ENCODE measurements around the gene SHCBP1L. TPM values are rescaled to one million over a fixed set of nuclear protein-coding genes. Genes with fewer than 3 reads are reported as not detected.

Gene SHCBP1L
- total and polyA plus RNA-seq, 4 donors: 0.37 TPM; not detected in 3

- WGBS: 97% methylated on average over 7 of the region's 7 CpGs
- Histone ChIP-seq H3K4me1 (ENCODE audit: control insufficient read depth in 4 of 4, insufficient read depth in 4 of 4, low read length in 3 of 4) (no peaks in the 10 kb centered on the region), H3K36me3 (ENCODE audit: control insufficient read depth in 4 of 4, insufficient read depth in 3 of 4, low read depth in 1 of 4, low read length in 3 of 4) (peaks cover 24 to 97% (median 95%) of the 10 kb centered on the region in 4 donors), H3K27me3 (ENCODE audit: control insufficient read depth in 4 of 4, insufficient read depth in 4 of 4, low read length in 3 of 4) (no peaks in the 10 kb centered on the region), H3K27ac (ENCODE audit: low read depth in 1 of 2, low read length in 2 of 2) (no peak overlapping the region), H3K9ac (ENCODE audit: low read depth in 1 of 2, low read length in 2 of 2) (no peak overlapping the region), H3K9me3 (ENCODE audit: control insufficient read depth in 4 of 4, low read length in 3 of 4) (no peaks in the 10 kb centered on the region), H3K4me3 (ENCODE audit: low read depth in 1 of 3, low read length in 3 of 3) (no peak overlapping the region)
- TF ChIP-seq RAD21 (IDR thresholded peaks at IDR 0.05) (no peak), ATF3 (IDR thresholded peaks at IDR 0.05) (no peak), SP1 (IDR thresholded peaks at IDR 0.05) (no peak), YY1 (IDR thresholded peaks at IDR 0.05) (no peak), TAF1 (conservative IDR thresholded peaks at IDR 0.05) (no peak), CTCF (IDR thresholded peaks at IDR 0.05; ENCODE audit: low read depth, low read length, missing input control) (no peak), FOXA1 (IDR thresholded peaks at IDR 0.05) (no peak), HNF4G (IDR thresholded peaks at IDR 0.05) (no peak), HNF4A (conservative IDR thresholded peaks at IDR 0.05) (no peak), RXRA (IDR thresholded peaks at IDR 0.05) (no peak), MAX (IDR thresholded peaks at IDR 0.05) (no peak), GABPA (IDR thresholded peaks at IDR 0.05 in 1 of 2, conservative IDR thresholded peaks at IDR 0.05 in 1 of 2) (no peak), ZBTB33 (IDR thresholded peaks at IDR 0.05) (no peak), NR2F2 (IDR thresholded peaks at IDR 0.05) (no peak), FOXA2 (IDR thresholded peaks at IDR 0.05) (no peak), REST (IDR thresholded peaks at IDR 0.05) (no peak)
- DNase-seq (ENCODE audit: low spot score): no peak
Observed at GRCh38 chr1:182877842-182878241, 75.1 kb downstream of the SHCBP1L start.

GRCh38 chr1:182877331-182877730 lies 75.6 kb downstream of the SHCBP1L start:
- H3K9me3 ChIP-seq (ENCODE audit: control insufficient read depth in 4 of 4, low read length in 3 of 4): no peaks in the 10 kb centered on the region
- H3K4me3 ChIP-seq (ENCODE audit: low read depth in 1 of 3, low read length in 3 of 3): no peak overlapping the region
- TF ChIP-seq ATF3 (IDR thresholded peaks at IDR 0.05) (no peak), FOXA1 (IDR thresholded peaks at IDR 0.05) (no peak), RXRA (IDR thresholded peaks at IDR 0.05) (no peak), GABPA (IDR thresholded peaks at IDR 0.05 in 1 of 2, conservative IDR thresholded peaks at IDR 0.05 in 1 of 2) (no peak), RAD21 (IDR thresholded peaks at IDR 0.05) (no peak), REST (IDR thresholded peaks at IDR 0.05) (no peak), FOXA2 (IDR thresholded peaks at IDR 0.05) (no peak), MAX (IDR thresholded peaks at IDR 0.05) (no peak), TAF1 (conservative IDR thresholded peaks at IDR 0.05) (no peak), HNF4G (IDR thresholded peaks at IDR 0.05) (no peak), SP1 (IDR thresholded peaks at IDR 0.05) (no peak), NR2F2 (IDR thresholded peaks at IDR 0.05) (no peak), HNF4A (conservative IDR thresholded peaks at IDR 0.05) (no peak), YY1 (IDR thresholded peaks at IDR 0.05) (no peak)
- no peaks in the 10 kb centered on the region for H3K4me1 ChIP-seq (ENCODE audit: control insufficient read depth in 4 of 4, insufficient read depth in 4 of 4, low read length in 3 of 4)
- H3K27ac ChIP-seq (ENCODE audit: low read depth in 1 of 2, low read length in 2 of 2): no peak overlapping the region
- no peak overlapping the region for H3K9ac ChIP-seq (ENCODE audit: low read depth in 1 of 2, low read length in 2 of 2)
- H3K27me3 ChIP-seq (ENCODE audit: control insufficient read depth in 4 of 4, insufficient read depth in 4 of 4, low read length in 3 of 4): no peaks in the 10 kb centered on the region
- DNase-seq (ENCODE audit: low spot score): no peak
- peaks cover 25 to 99% (median 97%) of the 10 kb centered on the region in 4 donors for H3K36me3 ChIP-seq (ENCODE audit: control insufficient read depth in 4 of 4, insufficient read depth in 3 of 4, low read depth in 1 of 4, low read length in 3 of 4)
